A673 (cell line): Measurements from ENCODE around the gene CAMSAP1. TPM values are rescaled to one million over a fixed set of nuclear protein-coding genes. Genes with fewer than 3 reads are reported as not detected.

Experiments
- BruUV-seq: library from RNA; stranded (reverse); fragments of 400-500 nt; replicated peaks from 2 replicates; lab custom pipeline; 2021; lab: Mats Ljungman, UMichigan
- CTCF ChIA-PET: fragments of 300-600 bp; sonication (Branson Sonifier 250); formaldehyde crosslinking; loops from one replicate; lab custom pipeline; 2022; ENCODE audit warnings: antibody characterized with exemption; lab: Charles Lee
- POLR2A ChIA-PET: fragments of 300-600 bp; sonication (Branson Sonifier 250); formaldehyde crosslinking; loops from one replicate; lab custom pipeline; 2022; ENCODE audit warnings: antibody characterized with exemption; ENCODE audit not compliant: low non-redundant PET; lab: Charles Lee
- DNase-seq: peaks from one replicate; pipeline ENCODE4 v3.0.0-alpha.2; 2015; ENCODE audit warnings: low spot score
- H3K27ac ChIP-seq: fragments of 200-600 bp; sonication (generic); 2 replicates; pipeline ENCODE4 v1.5.1; 2016; ENCODE audit warnings: mixed run types, low read depth, mild to moderate bottlenecking, mixed read lengths, antibody characterized with exemption, low read length; ENCODE audit not compliant: poor library complexity, severe bottlenecking
- H3K27me3 ChIP-seq: fragments of 200-600 bp; sonication (generic); replicated peaks from 2 replicates; pipeline ENCODE4 v1.6.1; 2017; ENCODE audit warnings: mixed run types, low read depth, mild to moderate bottlenecking, mixed read lengths, antibody characterized with exemption, low read length; ENCODE audit not compliant: insufficient read depth, poor library complexity
- H3K36me3 ChIP-seq: fragments of 200-600 bp; sonication (generic); 2 replicates; pipeline ENCODE4 v1.6.1; 2016; ENCODE audit warnings: mixed run types, mild to moderate bottlenecking, mixed read lengths, antibody characterized with exemption, low read length; ENCODE audit not compliant: insufficient read depth, poor library complexity, severe bottlenecking
- H3K4me1 ChIP-seq: fragments of 200-600 bp; sonication (generic); 2 replicates; pipeline ENCODE4 v1.6.1; 2017; ENCODE audit warnings: mixed run types, mild to moderate bottlenecking, mixed read lengths, antibody characterized with exemption, low read length; ENCODE audit not compliant: insufficient read depth, poor library complexity, severe bottlenecking
- H3K4me3 ChIP-seq: fragments of 200-600 bp; sonication (generic); 2 replicates; pipeline ENCODE4 v1.5.1; 2016; ENCODE audit warnings: low read depth, mixed run types, mild to moderate bottlenecking, mixed read lengths, low read length; ENCODE audit not compliant: poor library complexity, severe bottlenecking
- H3K9me3 ChIP-seq: fragments of 200-600 bp; sonication (generic); 2 replicates; pipeline ENCODE4 v1.6.1; 2016; ENCODE audit warnings: mixed run types, low read depth, mild to moderate bottlenecking, mixed read lengths, antibody characterized with exemption, low read length; ENCODE audit not compliant: poor library complexity, severe bottlenecking
- EZH2 ChIP-seq: fragments of 200-600 bp; sonication (generic); IDR thresholded peaks from 2 replicates; pipeline ENCODE4 v1.6.1; 2017; ENCODE audit warnings: borderline replicate concordance, low read depth, mild to moderate bottlenecking, mixed read lengths, antibody characterized with exemption, low read length; ENCODE audit not compliant: poor library complexity, severe bottlenecking
- intact Hi-C: fragments of 100-400 bp; cut with micrococcal nuclease; formaldehyde crosslinking; loops from one replicate; pipeline ENCODE4 v1.10.0; 2022; ENCODE audit not compliant: unreplicated experiment
- total RNA-seq: library from RNA; stranded (reverse); gene quantifications from 2 replicates; pipeline ENCODE4 v1.2.3, GENCODE V29; 2021
- TF ChIP-seq, protein P1 (sequence below): fragments of 300-800, 200-600 bp; sonication (generic); conservative IDR thresholded peaks from 2 replicates; pipeline ENCODE4 v1.5.1; 2017; ENCODE audit warnings: low read depth, mild to moderate bottlenecking, antibody characterized with exemption, low read length, moderate library complexity, mixed read lengths

Gene CAMSAP1
- total RNA-seq, 1 experiment from 2014 or later, result 52.3 TPM

DNA sequence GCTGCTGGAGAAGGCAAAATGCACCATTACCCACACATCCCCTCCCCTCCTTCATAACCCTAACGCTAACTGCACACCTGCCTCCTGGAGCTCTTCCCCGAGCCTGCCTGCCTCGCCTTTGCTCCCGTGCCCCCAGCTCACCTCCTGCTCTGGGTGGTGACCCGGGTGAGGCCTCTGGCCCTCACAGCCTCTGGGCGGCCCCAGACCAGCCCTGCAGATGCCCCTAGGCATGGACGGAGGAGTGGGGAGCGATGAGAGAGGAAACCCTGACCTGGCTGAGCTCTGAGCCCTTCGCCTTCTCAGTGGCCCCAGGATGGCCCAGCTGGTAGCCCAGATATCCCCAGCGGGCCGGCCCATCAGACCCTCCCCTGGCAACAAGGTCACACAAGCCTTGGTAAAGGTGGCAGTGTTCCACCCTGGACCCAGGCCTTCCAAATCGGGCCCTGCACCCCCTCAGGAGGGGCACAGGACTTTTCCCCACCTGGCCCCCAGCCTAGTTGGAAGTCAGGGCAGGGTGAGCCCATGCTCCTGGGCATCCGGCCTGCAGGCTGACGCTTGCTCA is 14.5 kb upstream of the CAMSAP1 start:
- H3K4me3 ChIP-seq, result no peak overlapping the region
- H3K9me3 ChIP-seq, result peaks cover 31% of the 10 kb centered on the region
- DNase-seq, result no peak
- no peak overlapping the region for H3K27ac ChIP-seq
- POLR2A ChIA-PET, result no interaction called here
- H3K36me3 ChIP-seq, result no peaks in the 10 kb centered on the region
- H3K4me1 ChIP-seq, result no peaks in the 10 kb centered on the region
- CTCF ChIA-PET, result no interaction called here
- BruUV-seq, result no TSS peak
- no peaks in the 10 kb centered on the region for H3K27me3 ChIP-seq
- intact Hi-C loops, result no loop called here
- TF ChIP-seq, protein P1, sequence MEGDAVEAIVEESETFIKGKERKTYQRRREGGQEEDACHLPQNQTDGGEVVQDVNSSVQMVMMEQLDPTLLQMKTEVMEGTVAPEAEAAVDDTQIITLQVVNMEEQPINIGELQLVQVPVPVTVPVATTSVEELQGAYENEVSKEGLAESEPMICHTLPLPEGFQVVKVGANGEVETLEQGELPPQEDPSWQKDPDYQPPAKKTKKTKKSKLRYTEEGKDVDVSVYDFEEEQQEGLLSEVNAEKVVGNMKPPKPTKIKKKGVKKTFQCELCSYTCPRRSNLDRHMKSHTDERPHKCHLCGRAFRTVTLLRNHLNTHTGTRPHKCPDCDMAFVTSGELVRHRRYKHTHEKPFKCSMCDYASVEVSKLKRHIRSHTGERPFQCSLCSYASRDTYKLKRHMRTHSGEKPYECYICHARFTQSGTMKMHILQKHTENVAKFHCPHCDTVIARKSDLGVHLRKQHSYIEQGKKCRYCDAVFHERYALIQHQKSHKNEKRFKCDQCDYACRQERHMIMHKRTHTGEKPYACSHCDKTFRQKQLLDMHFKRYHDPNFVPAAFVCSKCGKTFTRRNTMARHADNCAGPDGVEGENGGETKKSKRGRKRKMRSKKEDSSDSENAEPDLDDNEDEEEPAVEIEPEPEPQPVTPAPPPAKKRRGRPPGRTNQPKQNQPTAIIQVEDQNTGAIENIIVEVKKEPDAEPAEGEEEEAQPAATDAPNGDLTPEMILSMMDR, result no peak
- TF ChIP-seq EZH2, result no peak

- Histone ChIP-seq H3K36me3 (peaks cover 5% of the 10 kb centered on the region), H3K4me1 (no peaks in the 10 kb centered on the region), H3K4me3 (no peak overlapping the region), H3K27me3 (no peaks in the 10 kb centered on the region), H3K27ac (no peak overlapping the region), H3K9me3 (peaks cover 39% of the 10 kb centered on the region)
- ChIA-PET POLR2A (no interaction called here), CTCF (no interaction called here)
- intact Hi-C loops, result no loop called here
- DNase-seq, result no peak
- TF ChIP-seq EZH2, result no peak
- TF ChIP-seq, protein P1, result no peak
- no TSS peak for BruUV-seq
Observed at GRCh38 chr9:135920973-135921585, 13.7 kb upstream of the CAMSAP1 start.

GRCh38 chr9:135920256-135920930 is 13.0 kb upstream of the CAMSAP1 start:
- H3K36me3 ChIP-seq, result peaks cover 12% of the 10 kb centered on the region
- H3K9me3 ChIP-seq, result peaks cover 46% of the 10 kb centered on the region
- no peak for DNase-seq
- BruUV-seq, result no TSS peak
- ChIA-PET CTCF (interaction anchor here (0.6 kb wide), 1 partner anchor 72 kb away, joined by 3 read pairs; no protein-coding TSS in a partner anchor), POLR2A (no interaction called here)
- no peaks in the 10 kb centered on the region for H3K4me1 ChIP-seq
- TF ChIP-seq, protein P1, result no peak
- no peak for TF ChIP-seq EZH2
- intact Hi-C loops, result no loop called here
- H3K27me3 ChIP-seq, result no peaks in the 10 kb centered on the region
- H3K4me3 ChIP-seq, result no peak overlapping the region
- no peak overlapping the region for H3K27ac ChIP-seq
